Measurements from ENCODE around the gene UGT1A4. TPM values are rescaled to one million over a fixed set of nuclear protein-coding genes. Genes with fewer than 3 reads are reported as not detected.
"Not testable (repeated sequence)": the region's sequence is repeated elsewhere in the genome, so short reads cannot be mapped to it uniquely, and the experiment has no call there.

Gene UGT1A4
- total and polyA plus RNA-seq, 11 donors = not detected

- Histone ChIP-seq H3K27ac (no peak overlapping the region), H3K36me3 (no peaks in the 10 kb centered on the region), H3K4me1 (no peaks in the 10 kb centered on the region), H3K9me3 (peaks cover 0 to 9% (median 0%) of the 10 kb centered on the region in 12 donors), H3K27me3 (peaks cover 0 to 3% (median 0%) of the 10 kb centered on the region in 9 donors), H3K4me3 (no peak overlapping the region)
- TF ChIP-seq POLR2A (IDR thresholded peaks at IDR 0.05) = no peak
- TF ChIP-seq CTCF (IDR thresholded peaks at IDR 0.05) = no peak
- ATAC-seq = no peak
- no peak for DNase-seq
- intact Hi-C loops (cut with DNase I) = no loop called here
- WGBS, 4 donors = 88 to 91% (median 89%) methylated on average over 8 of the region's 8 CpGs
Observed at GRCh38 chr2:233699424-233700027, 19.0 kb upstream of the UGT1A4 start.

GRCh38 chr2:233700028-233700635 lies 18.4 kb upstream of the UGT1A4 start:
- ATAC-seq (no peak), DNase-seq (no peak)
- Histone ChIP-seq H3K4me1 (no peaks in the 10 kb centered on the region), H3K36me3 (no peaks in the 10 kb centered on the region), H3K27me3 (peaks cover 0 to 3% (median 0%) of the 10 kb centered on the region in 9 donors), H3K27ac (no peak overlapping the region), H3K9me3 (peaks cover 0 to 9% (median 0%) of the 10 kb centered on the region in 12 donors), H3K4me3 (no peak overlapping the region)
- intact Hi-C loops (cut with DNase I) = no loop called here
- TF ChIP-seq POLR2A (IDR thresholded peaks at IDR 0.05) (no peak), CTCF (IDR thresholded peaks at IDR 0.05) (no peak)
- WGBS, 4 donors = 37 to 71% (median 50%) methylated on average over 1 of the region's 1 CpG

- H3K4me3 ChIP-seq; H3K36me3 ChIP-seq; H3K4me1 ChIP-seq; intact Hi-C loops (cut with DNase I); DNase-seq; ATAC-seq; H3K27me3 ChIP-seq; H3K9me3 ChIP-seq; H3K27ac ChIP-seq: not testable (repeated sequence)
- 86 to 95% (median 90%) methylated on average over 5 of the region's 5 CpGs for WGBS, 4 donors
Observed at GRCh38 chr2:233700842-233701241, 17.7 kb upstream of the UGT1A4 start.

- no peaks in the 10 kb centered on the region for H3K36me3 ChIP-seq
- no peaks in the 10 kb centered on the region for H3K4me1 ChIP-seq
- WGBS, 4 donors = 37 to 45% (median 42%) methylated on average over 3 of the region's 3 CpGs
- peaks cover 0 to under 1% (median 0%) of the 10 kb centered on the region in 9 donors for H3K27me3 ChIP-seq
- H3K9me3 ChIP-seq = peaks cover 0 to 9% (median 0%) of the 10 kb centered on the region in 12 donors
- H3K27ac ChIP-seq = no peak overlapping the region
- H3K4me3 ChIP-seq = no peak overlapping the region
- intact Hi-C loops (cut with DNase I) = no loop called here
- no peak for TF ChIP-seq CTCF (IDR thresholded peaks at IDR 0.05)
- no peak for TF ChIP-seq POLR2A (IDR thresholded peaks at IDR 0.05)
- ATAC-seq (no peak), DNase-seq (no peak)
Observed at GRCh38 chr2:233702238-233702637, 16.3 kb upstream of the UGT1A4 start.
